ENCODE data around the gene FANCL.
"Not testable (repeated sequence)": the region's sequence is repeated elsewhere in the genome, so short reads cannot be mapped to it uniquely, and the experiment has no call there.

FANCL gene

DNA sequence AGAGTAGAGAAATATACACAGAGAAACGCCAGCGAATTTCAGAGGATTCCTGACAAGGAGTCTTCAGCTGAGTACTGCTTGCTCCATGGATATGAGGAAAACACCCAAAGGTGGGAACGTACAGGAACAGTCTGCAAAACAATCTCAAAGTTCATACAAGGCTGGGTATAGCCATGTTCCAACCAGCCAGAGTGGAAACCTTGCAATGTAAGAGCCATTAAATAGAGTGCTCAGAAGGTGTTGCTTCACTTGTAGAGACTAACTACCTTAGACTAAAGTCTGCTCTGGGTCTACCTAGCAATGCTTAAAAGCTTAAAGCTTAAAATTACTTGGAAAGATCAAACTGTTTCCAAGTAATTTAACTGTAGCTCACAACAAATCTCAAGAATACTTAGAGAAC, 6.0 kb downstream of the FANCL start:
- no peak for DNase-seq (ENCODE audit: low read depth)
- TF ChIP-seq, protein P1, sequence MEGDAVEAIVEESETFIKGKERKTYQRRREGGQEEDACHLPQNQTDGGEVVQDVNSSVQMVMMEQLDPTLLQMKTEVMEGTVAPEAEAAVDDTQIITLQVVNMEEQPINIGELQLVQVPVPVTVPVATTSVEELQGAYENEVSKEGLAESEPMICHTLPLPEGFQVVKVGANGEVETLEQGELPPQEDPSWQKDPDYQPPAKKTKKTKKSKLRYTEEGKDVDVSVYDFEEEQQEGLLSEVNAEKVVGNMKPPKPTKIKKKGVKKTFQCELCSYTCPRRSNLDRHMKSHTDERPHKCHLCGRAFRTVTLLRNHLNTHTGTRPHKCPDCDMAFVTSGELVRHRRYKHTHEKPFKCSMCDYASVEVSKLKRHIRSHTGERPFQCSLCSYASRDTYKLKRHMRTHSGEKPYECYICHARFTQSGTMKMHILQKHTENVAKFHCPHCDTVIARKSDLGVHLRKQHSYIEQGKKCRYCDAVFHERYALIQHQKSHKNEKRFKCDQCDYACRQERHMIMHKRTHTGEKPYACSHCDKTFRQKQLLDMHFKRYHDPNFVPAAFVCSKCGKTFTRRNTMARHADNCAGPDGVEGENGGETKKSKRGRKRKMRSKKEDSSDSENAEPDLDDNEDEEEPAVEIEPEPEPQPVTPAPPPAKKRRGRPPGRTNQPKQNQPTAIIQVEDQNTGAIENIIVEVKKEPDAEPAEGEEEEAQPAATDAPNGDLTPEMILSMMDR (IDR thresholded peaks at IDR 0.05; ENCODE audit: control insufficient read depth, insufficient read depth, low read depth, low read length, missing control alignments) = no peak
- H3K4me3 ChIP-seq (ENCODE audit: control insufficient read depth, low read depth, low read length) = no peak overlapping the region

DNA sequence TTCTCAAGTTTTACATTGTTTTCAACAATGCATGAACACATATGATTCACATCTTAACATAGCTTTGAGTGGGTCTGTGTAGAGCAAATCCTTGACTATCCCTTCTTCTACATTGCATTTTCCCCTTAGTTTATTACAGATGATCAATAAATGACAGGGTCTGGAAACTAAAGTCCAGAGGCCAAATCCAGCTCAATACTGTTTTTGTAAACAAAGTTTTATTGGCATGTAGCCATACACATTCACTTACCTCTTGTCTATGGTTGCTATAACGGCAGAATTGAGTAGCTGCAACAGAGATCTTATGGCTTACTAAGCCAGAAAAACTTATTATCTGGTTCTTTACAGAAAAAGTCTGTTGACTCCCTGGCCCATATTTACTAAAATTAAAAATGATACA, 12.8 kb downstream of the FANCL start:
- TF ChIP-seq, protein P1 (IDR thresholded peaks at IDR 0.05; ENCODE audit: control insufficient read depth, insufficient read depth, low read depth, low read length, missing control alignments) = no peak
- H3K4me3 ChIP-seq (ENCODE audit: control insufficient read depth, low read depth, low read length) = no peak overlapping the region
- DNase-seq (ENCODE audit: low read depth) = no peak

DNA sequence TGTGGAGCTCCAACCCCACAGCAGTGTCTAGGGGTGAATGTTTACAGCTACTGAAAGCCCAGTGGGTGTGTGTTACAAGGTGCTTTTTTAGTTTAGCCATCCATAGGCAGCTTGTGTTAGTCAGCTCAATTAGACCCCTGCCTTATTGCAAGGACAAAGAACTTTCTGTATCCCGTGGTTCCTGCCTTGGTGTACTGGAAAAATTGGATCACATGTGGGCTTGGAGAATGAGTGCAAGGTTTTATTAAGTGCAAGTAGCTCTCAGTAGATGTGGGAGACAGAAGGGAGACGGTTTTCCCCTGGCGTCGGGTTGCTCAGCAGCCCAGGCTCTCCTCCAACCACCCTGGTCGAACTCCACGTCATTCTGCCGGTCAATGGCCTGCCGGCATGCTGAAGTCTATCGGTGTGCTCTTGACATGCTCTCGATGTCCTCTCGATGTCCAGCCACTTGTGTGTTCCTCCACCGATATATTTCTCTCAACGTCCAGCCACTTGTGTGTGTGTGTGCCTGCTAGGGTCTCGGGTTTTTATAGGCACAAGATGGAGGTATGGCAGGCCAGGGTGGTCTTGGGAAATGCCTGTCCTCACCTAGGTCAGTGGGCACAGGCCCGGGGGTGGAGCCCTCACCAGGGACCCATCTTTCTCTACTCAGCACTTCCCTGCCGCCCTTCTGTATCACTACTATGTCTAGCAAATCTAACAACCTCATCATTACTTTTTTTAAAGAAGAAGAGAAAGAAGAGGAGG, 13.8 kb downstream of the FANCL start:
- no peak overlapping the region for H3K4me3 ChIP-seq (ENCODE audit: control insufficient read depth, low read depth, low read length)
- TF ChIP-seq, protein P1 (IDR thresholded peaks at IDR 0.05; ENCODE audit: control insufficient read depth, insufficient read depth, low read depth, low read length, missing control alignments) = no peak
- DNase-seq (ENCODE audit: low read depth) = no peak

DNA sequence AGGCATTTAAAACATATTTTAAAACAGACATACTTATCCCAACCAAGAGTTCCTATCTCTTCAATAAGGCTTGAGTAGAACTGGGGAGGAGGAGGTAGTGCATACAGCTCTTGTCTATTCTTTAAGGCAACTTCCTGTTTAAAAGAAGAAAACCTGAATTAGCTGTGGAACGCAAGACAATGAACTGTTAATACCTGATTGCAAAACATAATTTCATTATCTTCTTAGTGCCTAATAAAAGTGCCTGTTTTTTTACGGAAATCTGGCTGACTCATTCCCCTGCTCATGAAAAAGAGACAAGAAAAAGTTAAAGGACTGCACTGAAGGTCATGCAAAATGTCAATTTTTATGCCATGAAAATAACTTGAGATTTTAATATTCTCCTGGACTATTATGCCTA, 19.2 kb downstream of the FANCL start:
- TF ChIP-seq, protein P1 (IDR thresholded peaks at IDR 0.05; ENCODE audit: control insufficient read depth, insufficient read depth, low read depth, low read length, missing control alignments) = no peak
- no peak for DNase-seq (ENCODE audit: low read depth)
- no peak overlapping the region for H3K4me3 ChIP-seq (ENCODE audit: control insufficient read depth, low read depth, low read length)

DNA sequence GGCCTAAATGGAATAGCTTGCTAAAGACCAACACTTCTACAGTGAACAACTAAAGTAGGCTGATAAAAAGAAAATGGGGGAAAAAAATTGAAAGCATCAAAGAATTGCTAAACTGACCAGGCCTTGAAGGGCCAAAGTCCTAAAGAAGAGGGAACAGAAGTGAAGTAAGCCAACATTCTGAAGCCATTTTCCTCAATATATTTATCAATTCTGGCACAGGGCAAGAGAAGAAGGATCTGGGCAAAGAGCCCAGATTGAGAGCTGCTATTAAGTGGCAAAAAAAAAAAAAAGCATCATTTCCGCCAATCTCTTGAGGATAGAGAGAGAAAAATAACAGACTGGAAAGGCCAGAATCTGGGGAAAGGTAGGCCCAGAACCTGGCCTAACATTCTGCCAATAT, 25.7 kb downstream of the FANCL start:
- no peak overlapping the region for H3K4me3 ChIP-seq (ENCODE audit: control insufficient read depth, low read depth, low read length)
- DNase-seq (ENCODE audit: low read depth) = no peak
- TF ChIP-seq, protein P1 (IDR thresholded peaks at IDR 0.05; ENCODE audit: control insufficient read depth, insufficient read depth, low read depth, low read length, missing control alignments) = no peak

DNA sequence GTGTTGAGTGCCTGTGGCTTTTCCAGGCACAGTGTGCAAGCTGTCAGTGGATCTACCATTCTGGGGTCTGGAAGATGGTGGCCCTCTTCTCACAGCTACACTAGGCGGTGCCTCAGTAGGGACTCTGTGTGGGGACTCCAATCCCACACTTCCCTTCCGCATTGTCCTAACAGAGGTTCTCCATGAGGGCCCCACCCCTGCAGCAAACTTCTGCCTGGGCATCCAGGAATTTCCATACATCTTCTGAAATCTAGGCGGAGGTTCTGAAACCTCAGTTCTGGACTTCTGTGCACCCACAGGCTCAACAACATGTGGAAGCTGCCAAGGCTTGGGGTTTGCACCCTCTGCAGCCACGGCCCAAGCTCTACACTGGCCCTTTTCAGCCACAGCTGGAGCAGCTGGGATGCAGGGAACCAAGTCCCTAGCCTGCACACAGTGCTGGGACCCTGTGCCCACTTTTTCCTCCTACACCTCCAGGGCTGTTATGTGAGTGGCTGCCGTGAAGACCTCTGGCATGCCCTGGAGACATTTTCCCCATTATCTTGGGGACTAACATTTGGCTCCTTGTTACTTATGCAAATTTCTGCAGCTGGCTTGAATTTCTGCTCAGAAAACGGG, 30.1 kb downstream of the FANCL start:
- not testable (repeated sequence) for DNase-seq (ENCODE audit: low read depth); H3K4me3 ChIP-seq (ENCODE audit: control insufficient read depth, low read depth, low read length)

DNA sequence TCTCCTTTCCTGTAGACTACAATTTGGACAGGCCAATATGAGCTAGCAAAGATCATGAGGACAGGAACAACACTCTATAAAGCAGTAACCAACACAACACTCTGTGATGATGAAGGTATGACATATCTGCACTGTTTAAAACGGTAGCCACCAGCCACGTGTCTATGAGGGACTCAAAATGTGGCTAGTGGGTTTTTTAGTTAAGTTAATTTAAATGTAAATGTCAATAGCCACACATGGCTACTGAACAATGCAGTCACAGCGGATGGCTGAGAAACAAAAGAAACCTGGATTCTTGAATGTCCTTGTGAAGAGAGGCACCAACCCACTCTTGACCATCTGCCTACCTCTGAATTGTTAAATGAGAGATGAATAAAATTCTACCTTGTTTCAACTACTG, 33.9 kb downstream of the FANCL start:
- no peak for DNase-seq (ENCODE audit: low read depth)
- H3K4me3 ChIP-seq (ENCODE audit: control insufficient read depth, low read depth, low read length) = no peak overlapping the region
- TF ChIP-seq, protein P1 (IDR thresholded peaks at IDR 0.05; ENCODE audit: control insufficient read depth, insufficient read depth, low read depth, low read length, missing control alignments) = no peak
